Stimulated activated CD4-positive, alpha-beta T cell treated with anti-CD3 and anti-CD28 coated beads, Interleukin-12 subunit alpha, Interleukin-12 subunit beta, amount 100 ng/mL, for 48 hours (primary cell): ENCODE data around the gene COQ7.

ENCODE experiments used
- DNase-seq, 3 donors: peaks; one replicate each; pipeline ENCODE4 v3.0.0-alpha.2; 2020; ENCODE audit warnings: low read depth in 2 of 3, low spot score in 1 of 3

The COQ7 gene

GRCh38 chr16:19110537-19111360 lies 43.3 kb downstream of the COQ7 start:
- no peak for DNase-seq

- DNase-seq: no peak
Observed at GRCh38 chr16:19112099-19112407, 44.6 kb downstream of the COQ7 start.

DNA sequence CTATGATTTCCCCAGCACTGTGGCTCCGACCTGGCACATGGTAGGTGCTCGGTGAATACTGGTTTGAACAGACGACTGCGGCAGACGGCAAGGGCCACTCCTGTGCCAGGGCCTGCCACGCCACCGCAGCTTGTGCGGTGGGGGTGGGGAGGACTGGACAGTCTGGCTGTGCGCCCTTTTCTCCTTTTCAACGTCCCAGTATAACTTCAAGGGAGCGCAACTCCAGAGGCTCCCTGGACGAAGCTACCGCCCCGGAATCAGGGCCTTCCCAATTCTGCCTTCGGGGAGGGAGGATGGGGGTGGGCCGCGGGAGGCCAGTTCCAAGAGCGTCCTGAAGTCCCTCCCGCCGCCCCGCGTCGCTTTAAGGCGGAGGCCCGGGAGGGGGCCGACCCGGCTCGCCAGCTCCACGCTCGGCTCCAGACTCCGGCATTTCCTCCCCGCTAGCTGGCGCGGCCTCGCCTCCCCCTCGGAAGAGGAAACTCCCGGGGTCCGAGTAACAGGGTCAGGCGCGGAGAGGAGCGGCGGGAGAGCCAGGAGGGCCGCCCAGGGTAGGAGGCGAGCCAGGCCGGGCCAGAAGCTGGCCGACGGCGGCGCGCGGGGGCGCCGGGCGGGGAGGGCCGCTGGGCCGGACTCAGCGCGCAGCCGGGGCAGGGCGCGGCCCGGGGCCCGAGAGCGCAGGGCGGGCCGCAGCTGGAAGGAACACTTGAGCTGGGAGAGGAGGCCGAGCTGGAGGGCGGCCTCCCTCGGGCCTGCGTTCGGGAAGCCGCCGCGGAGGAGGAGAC lies 46.4 kb downstream of the COQ7 start, which contains the start of gene ITPRIPL2:
Gene ITPRIPL2, plus strand, starts transcription at position 388 of the 782 bp plus-strand sequence. CDS start 498 bp downstream, outside the sequence.
- no peak for DNase-seq

- DNase-seq: no peak
Observed at GRCh38 chr16:19114359-19115147, 47.1 kb downstream of the COQ7 start.

DNA sequence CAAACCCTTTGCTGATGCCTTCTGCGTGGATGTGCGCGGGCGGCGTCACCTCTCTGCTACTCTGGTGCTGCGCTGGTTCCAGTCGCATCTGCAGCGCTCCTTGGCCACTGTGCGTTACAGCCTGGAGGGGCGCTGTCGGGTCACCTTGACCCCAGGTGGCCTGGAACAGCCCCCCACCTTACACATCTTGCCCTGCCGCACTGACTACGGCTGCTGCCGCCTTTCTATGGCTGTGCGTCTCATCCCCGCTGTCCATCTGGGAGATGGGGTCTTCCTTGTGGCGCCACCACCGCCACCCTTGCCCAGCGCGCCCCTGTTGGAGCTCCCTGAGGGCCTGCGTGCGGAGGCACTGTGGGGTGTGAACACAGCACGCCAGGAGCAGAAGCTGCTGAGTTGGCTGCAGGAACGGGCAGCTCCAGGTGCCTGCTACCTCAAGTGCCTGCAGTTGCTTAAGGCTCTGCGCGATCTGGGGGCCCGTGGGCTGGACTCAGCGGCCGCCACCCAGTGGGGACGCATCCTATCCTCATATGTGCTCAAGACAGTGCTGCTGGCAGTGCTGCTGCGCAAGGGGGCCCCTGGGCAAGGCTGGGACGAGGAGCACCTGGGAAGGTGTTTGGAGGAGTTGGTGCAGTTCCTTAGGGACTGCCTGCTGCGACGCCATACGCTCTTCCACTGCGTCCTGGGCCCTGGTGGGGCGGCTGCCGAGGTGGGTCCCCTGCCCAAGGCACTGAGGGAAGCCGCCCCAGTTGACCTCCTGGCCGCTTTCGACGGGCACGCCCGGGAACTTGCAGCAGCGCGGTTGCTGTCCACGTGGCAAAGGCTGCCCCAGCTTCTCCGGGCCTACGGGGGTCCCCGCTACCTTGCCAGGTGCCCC lies 48.0 kb downstream of the COQ7 start:
- no peak for DNase-seq

- no peak for DNase-seq
Observed at GRCh38 chr16:19116711-19117449, 49.5 kb downstream of the COQ7 start.

DNA sequence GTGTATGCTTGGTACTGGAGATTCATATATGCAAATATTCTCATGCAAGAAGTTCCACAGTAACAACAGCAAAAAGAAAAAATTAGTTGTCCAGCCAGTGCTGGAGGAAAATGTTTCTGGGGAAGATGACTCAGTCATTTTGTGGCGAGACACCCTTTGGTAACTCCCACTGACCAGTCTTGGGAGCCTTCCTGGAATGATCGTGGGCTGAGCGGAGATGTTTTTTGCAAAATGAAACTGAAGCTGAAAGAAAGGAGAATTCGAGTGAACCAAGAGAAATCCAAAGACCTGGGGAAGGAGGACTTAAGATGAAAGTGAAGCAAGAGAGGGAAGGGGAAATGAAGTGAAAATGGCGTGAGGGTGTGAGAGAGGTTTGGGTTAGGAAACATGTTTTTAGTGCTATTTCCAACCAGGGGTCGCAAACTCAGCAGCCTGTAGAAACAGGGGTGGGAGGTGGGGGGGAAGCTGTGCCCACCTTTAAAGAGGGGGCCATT lies 51.6 kb downstream of the COQ7 start:
- peak; percentile 40 to 52 (median 50) for DNase-seq

- DNase-seq: no peak
Observed at GRCh38 chr16:19119564-19119963, 52.1 kb downstream of the COQ7 start.

GRCh38 chr16:19123535-19124178 lies 56.2 kb downstream of the COQ7 start:
- DNase-seq: no peak

DNA sequence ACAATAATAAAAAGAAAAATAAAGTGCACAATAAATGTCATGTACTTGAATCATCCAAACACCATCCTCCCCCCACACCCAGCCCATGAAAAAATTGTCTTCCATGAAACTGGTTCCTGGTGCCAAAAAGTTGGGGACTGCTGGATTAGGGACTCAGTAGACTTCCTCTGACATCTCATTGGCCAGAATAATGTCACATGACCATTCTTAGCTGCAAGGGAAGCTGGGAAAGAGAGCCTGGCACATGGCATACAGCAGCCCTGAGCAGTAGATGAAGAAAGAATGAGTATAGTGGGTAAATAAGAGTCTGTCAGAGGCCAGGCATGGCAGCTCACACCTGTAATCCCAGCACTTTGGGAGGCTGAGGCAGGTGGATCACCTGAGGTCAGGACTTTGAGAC lies 58.9 kb downstream of the COQ7 start:
- no peak for DNase-seq

- no peak for DNase-seq
Observed at GRCh38 chr16:19127205-19127604, 59.8 kb downstream of the COQ7 start.

DNA sequence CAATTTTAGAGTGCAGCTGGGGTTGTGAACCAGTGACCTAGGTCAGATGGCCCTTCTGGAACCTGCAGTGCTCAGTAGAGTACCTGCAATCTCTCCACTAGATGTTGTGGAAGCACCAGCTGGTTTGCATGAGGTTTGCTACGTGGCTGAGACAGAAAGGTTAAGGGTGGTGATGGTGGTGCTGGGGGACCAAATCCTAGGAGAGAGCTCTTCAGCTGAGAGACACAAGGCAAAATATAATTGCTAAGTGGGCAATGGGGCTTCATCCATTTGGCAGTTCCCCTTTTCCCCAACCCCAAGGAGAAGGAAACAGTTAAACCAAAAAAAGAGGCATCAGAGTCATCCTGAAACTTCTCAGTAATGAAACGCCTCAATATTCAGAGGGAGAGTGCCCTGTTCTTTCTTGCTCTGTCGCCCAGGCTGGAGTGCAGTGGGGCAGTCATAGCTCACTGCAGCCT lies 60.3 kb downstream of the COQ7 start:
- DNase-seq: no peak

GRCh38 chr16:19128454-19129200 lies 61.2 kb downstream of the COQ7 start:
- no peak for DNase-seq
